ENCODE measurements around the gene MSL3B.

The MSL3B gene

DNA sequence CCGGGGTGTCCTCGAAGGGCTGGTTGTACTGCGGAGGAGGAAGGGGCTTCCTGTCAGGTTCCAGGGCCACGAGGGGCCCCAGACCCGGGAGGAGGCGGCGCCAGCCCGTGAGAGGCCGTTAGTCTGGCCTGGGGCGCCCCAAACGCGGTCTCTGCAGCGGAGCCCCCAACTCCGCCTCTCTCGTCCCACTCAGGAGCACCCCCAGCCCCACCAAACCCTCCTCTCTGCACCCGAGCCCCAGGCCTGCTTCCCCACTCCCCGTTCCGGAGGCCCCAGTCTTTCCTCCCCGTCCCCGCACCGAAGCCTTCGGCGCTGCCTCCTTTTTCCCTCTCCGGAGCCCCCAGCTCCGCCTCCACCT lies 14.3 kb downstream of the MSL3B start:
- WGBS (ENCODE audit: insufficient coverage, insufficient read length), result no CpG with 5 or more reads among the region's 25 CpGs

DNA sequence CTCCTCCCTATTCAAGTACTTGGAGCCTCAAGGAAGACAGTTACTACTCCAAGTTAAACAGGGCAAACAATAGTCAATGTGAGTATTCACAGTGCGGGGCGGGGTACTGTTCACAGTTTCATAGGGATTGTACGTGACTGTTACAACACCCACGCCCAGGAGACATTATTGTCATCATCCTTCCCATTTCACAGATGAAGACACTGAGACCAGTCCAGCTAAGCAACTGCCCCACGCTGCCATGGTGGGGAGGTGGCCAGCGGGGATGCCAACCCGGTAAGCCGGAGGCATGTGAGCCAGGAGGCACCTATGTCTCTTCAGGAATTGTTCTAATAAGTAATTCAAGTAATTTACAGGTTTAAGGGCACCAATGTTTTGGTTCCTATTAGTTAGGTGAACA lies 14.8 kb downstream of the MSL3B start:
- H3K4me3 ChIP-seq (ENCODE audit: low read length), result peak overlapping the region; percentile 85
- H3K27me3 ChIP-seq (ENCODE audit: control insufficient read depth, insufficient read depth, low read length), result no peaks in the 10 kb centered on the region
- no peaks in the 10 kb centered on the region for H3K9me3 ChIP-seq (ENCODE audit: control insufficient read depth, insufficient read depth, low read length)
- H3K36me3 ChIP-seq (ENCODE audit: control insufficient read depth, insufficient read depth, low read length), result peaks cover 30% of the 10 kb centered on the region
- WGBS (ENCODE audit: insufficient coverage, insufficient read length), result no CpG with 5 or more reads among the region's 8 CpGs
- 0 out of 2 replicates have a peak, but pooled peaks cover 2% of the 10 kb centered on the region for H3K4me1 ChIP-seq (ENCODE audit: control insufficient read depth, insufficient read depth, low read length)
- H3K27ac ChIP-seq (ENCODE audit: low read length), result no peak overlapping the region
- no peak for DNase-seq (ENCODE audit: low read depth, low spot score)

More for the DNA sequence above, 14.3 kb downstream of the MSL3B start:
- Histone ChIP-seq H3K27me3 (ENCODE audit: control insufficient read depth, insufficient read depth, low read length) (no peaks in the 10 kb centered on the region), H3K4me3 (ENCODE audit: low read length) (peak overlapping the region; percentile 85), H3K4me1 (ENCODE audit: control insufficient read depth, insufficient read depth, low read length) (0 out of 2 replicates have a peak, but pooled peaks cover 2% of the 10 kb centered on the region), H3K9me3 (ENCODE audit: control insufficient read depth, insufficient read depth, low read length) (no peaks in the 10 kb centered on the region), H3K36me3 (ENCODE audit: control insufficient read depth, insufficient read depth, low read length) (peaks cover 25% of the 10 kb centered on the region), H3K27ac (ENCODE audit: low read length) (no peak overlapping the region)
- DNase-seq (ENCODE audit: low read depth, low spot score), result no peak

DNA sequence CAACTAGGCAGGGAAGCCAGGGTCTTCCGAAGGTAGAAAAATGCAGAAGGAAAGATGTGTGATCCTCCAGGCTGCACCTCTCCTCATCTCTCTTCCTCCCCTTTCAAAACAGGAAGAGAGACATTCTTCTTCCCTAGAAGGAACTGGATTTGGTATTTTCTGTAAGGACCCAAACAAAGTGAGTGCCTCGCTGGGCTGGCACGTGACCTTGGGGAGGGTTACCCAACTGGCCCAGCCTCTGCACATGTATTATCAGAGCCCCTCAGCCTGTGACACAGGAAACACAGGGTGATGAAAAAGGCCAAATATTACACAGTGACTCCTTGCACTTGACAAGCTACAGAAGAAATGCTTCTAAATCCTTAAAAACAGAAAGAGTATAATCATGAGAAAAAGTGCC lies 16.1 kb downstream of the MSL3B start:
- peaks cover 39% of the 10 kb centered on the region for H3K36me3 ChIP-seq (ENCODE audit: control insufficient read depth, insufficient read depth, low read length)
- no peak overlapping the region for H3K4me3 ChIP-seq (ENCODE audit: low read length)
- no CpG with 5 or more reads among the region's 3 CpGs for WGBS (ENCODE audit: insufficient coverage, insufficient read length)
- H3K4me1 ChIP-seq (ENCODE audit: control insufficient read depth, insufficient read depth, low read length), result 0 out of 2 replicates have a peak, but pooled peaks cover 2% of the 10 kb centered on the region
- H3K27me3 ChIP-seq (ENCODE audit: control insufficient read depth, insufficient read depth, low read length), result no peaks in the 10 kb centered on the region
- no peak for DNase-seq (ENCODE audit: low read depth, low spot score)
- H3K9me3 ChIP-seq (ENCODE audit: control insufficient read depth, insufficient read depth, low read length), result no peaks in the 10 kb centered on the region
- no peak overlapping the region for H3K27ac ChIP-seq (ENCODE audit: low read length)

DNA sequence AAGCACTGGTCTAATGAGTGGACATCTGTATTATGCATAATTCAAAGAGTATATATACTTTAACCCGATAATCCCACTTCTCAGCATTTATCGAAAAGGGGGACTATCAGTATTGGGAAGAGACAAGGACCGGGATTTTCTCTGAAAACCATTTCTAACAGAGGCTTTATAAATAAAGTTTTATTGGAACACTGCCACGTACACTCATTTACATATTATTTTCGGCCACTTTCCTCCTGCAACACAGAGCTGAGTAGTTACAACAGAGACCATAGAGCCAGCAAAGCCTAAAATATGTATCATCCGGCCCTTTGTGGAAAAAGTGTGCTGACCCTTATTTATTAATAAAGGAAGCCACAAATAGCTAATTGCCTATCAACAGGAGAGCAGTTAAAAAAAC lies 17.0 kb downstream of the MSL3B start:
- Histone ChIP-seq H3K27me3 (ENCODE audit: control insufficient read depth, insufficient read depth, low read length) (no peaks in the 10 kb centered on the region), H3K4me3 (ENCODE audit: low read length) (no peak overlapping the region), H3K4me1 (ENCODE audit: control insufficient read depth, insufficient read depth, low read length) (0 out of 2 replicates have a peak, but pooled peaks cover 2% of the 10 kb centered on the region), H3K27ac (ENCODE audit: low read length) (no peak overlapping the region), H3K9me3 (ENCODE audit: control insufficient read depth, insufficient read depth, low read length) (no peaks in the 10 kb centered on the region), H3K36me3 (ENCODE audit: control insufficient read depth, insufficient read depth, low read length) (peaks cover 45% of the 10 kb centered on the region)
- no CpG with 5 or more reads among the region's 6 CpGs for WGBS (ENCODE audit: insufficient coverage, insufficient read length)
- DNase-seq (ENCODE audit: low read depth, low spot score), result no peak

DNA sequence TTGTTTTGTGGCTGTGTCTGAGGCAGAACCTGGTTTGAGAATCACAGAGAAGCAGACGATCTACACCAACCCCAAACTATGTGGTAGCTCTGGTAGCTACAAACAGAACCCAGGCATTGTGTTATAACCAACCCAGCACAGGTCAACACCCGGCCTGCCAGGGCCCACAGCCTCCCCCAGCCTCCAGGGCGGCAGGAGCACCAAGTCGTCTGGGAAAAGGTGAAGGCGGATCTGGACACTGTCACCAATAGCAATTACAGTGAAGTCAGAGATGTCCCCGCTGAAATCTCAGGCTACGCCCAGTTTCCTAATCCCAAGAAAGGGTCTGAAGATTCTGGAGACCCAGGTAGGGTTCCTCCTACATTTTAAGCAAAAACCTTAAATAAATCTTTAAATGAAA lies 17.4 kb downstream of the MSL3B start:
- Histone ChIP-seq H3K4me3 (ENCODE audit: low read length) (no peak overlapping the region), H3K9me3 (ENCODE audit: control insufficient read depth, insufficient read depth, low read length) (no peaks in the 10 kb centered on the region), H3K27me3 (ENCODE audit: control insufficient read depth, insufficient read depth, low read length) (no peaks in the 10 kb centered on the region), H3K27ac (ENCODE audit: low read length) (no peak overlapping the region), H3K4me1 (ENCODE audit: control insufficient read depth, insufficient read depth, low read length) (0 out of 2 replicates have a peak, but pooled peaks cover 2% of the 10 kb centered on the region), H3K36me3 (ENCODE audit: control insufficient read depth, insufficient read depth, low read length) (peaks cover 45% of the 10 kb centered on the region)
- DNase-seq (ENCODE audit: low read depth, low spot score), result no peak
- WGBS (ENCODE audit: insufficient coverage, insufficient read length), result no CpG with 5 or more reads among the region's 7 CpGs

DNA sequence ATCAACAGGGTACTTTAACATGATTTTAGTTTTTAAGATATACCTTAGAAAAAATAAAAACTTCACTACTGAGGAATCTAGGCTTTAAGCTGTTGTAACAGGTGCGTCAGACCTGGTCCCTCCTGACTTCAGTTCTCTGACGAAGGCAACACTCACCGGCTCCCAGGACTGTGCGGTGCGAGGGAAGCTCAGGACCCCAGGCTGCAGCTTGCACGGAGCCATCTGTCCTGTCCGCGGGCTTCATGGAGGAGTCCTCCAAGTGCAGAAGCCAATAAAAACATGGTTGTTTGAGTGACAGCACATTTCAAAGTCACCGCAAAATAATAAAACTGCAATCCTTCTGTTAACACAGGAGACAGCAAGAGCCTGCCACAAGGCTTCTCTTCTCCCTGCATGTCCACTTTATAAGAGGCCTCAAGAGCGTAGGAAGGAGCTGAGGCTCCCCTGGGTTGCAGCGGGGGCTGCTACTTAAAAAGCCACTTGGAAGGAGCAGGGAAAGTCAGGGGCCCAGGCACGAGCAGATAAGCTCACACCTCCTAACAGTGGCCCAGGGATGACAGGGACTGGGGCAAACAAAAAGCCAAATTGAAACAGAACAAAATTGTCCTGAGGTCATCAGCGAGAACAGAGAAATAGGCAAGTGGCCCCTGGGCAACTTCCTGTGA lies 18.4 kb downstream of the MSL3B start:
- Histone ChIP-seq H3K36me3 (ENCODE audit: control insufficient read depth, insufficient read depth, low read length) (peaks cover 47% of the 10 kb centered on the region), H3K4me1 (ENCODE audit: control insufficient read depth, insufficient read depth, low read length) (no peaks in the 10 kb centered on the region), H3K4me3 (ENCODE audit: low read length) (no peak overlapping the region), H3K9me3 (ENCODE audit: control insufficient read depth, insufficient read depth, low read length) (no peaks in the 10 kb centered on the region), H3K27me3 (ENCODE audit: control insufficient read depth, insufficient read depth, low read length) (no peaks in the 10 kb centered on the region), H3K27ac (ENCODE audit: low read length) (no peak overlapping the region)
- no peak for DNase-seq (ENCODE audit: low read depth, low spot score)
- WGBS (ENCODE audit: insufficient coverage, insufficient read length), result no CpG with 5 or more reads among the region's 13 CpGs

DNA sequence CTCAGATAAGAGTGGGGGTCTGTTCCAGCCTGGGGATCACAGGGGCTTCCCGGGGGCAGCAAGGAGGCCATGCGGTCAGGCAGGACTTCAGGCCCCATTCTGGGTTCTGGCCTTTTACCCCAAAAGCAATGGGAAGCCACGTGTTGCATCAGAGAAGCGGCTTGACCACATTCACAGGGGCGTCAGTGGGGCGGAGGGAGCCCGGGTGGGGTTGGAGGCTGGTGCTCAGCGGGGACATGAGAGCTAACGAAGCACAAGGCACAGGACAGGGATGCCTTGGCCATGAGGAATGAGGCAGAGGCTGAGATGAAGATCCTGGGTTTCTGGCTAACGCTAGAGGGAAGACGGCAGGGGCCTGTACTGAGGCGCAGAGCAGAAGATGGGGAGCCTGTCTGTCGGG lies 19.9 kb downstream of the MSL3B start:
- Histone ChIP-seq H3K36me3 (ENCODE audit: control insufficient read depth, insufficient read depth, low read length) (peaks cover 61% of the 10 kb centered on the region), H3K27ac (ENCODE audit: low read length) (no peak overlapping the region), H3K4me1 (ENCODE audit: control insufficient read depth, insufficient read depth, low read length) (no peaks in the 10 kb centered on the region), H3K9me3 (ENCODE audit: control insufficient read depth, insufficient read depth, low read length) (no peaks in the 10 kb centered on the region), H3K4me3 (ENCODE audit: low read length) (no peak overlapping the region), H3K27me3 (ENCODE audit: control insufficient read depth, insufficient read depth, low read length) (no peaks in the 10 kb centered on the region)
- DNase-seq (ENCODE audit: low read depth, low spot score), result no peak
- WGBS (ENCODE audit: insufficient coverage, insufficient read length), result no CpG with 5 or more reads among the region's 13 CpGs

DNA sequence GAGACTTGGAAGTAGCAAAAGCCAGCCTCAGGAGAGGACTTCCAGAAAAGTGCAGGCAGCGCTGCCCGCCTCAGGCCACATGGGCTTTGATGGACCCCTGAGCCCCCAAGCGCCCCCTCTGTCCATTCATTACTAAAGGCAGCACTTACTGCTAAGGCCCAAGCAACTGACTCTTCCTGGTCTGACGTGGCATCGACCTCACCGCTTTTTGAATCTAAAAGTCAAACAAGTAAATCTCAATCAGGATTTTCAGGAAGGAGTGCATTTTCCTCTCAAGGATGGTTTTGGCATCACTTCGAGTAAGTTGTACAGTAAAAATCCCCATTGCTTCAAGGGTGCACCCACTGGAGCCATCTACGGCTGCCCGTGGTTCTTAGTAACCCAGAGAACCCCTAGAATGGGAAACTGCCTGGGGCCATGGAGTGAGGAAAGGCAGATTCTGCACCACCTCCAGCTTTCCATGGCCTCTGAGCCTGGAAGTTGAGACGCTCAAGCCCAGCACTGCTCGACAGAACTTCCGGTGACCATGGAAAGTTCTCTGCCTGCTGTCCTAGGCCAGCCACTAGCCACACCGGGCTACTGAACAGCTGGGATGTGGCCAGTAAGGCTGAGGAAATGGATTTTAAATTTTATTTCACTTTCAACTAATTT lies 20.8 kb downstream of the MSL3B start:
- no peak overlapping the region for H3K4me3 ChIP-seq (ENCODE audit: low read length)
- no peaks in the 10 kb centered on the region for H3K27me3 ChIP-seq (ENCODE audit: control insufficient read depth, insufficient read depth, low read length)
- H3K9me3 ChIP-seq (ENCODE audit: control insufficient read depth, insufficient read depth, low read length), result no peaks in the 10 kb centered on the region
- H3K4me1 ChIP-seq (ENCODE audit: control insufficient read depth, insufficient read depth, low read length), result no peaks in the 10 kb centered on the region
- H3K27ac ChIP-seq (ENCODE audit: low read length), result no peak overlapping the region
- no CpG with 5 or more reads among the region's 13 CpGs for WGBS (ENCODE audit: insufficient coverage, insufficient read length)
- H3K36me3 ChIP-seq (ENCODE audit: control insufficient read depth, insufficient read depth, low read length), result peaks cover 67% of the 10 kb centered on the region
- DNase-seq (ENCODE audit: low read depth, low spot score), result no peak

DNA sequence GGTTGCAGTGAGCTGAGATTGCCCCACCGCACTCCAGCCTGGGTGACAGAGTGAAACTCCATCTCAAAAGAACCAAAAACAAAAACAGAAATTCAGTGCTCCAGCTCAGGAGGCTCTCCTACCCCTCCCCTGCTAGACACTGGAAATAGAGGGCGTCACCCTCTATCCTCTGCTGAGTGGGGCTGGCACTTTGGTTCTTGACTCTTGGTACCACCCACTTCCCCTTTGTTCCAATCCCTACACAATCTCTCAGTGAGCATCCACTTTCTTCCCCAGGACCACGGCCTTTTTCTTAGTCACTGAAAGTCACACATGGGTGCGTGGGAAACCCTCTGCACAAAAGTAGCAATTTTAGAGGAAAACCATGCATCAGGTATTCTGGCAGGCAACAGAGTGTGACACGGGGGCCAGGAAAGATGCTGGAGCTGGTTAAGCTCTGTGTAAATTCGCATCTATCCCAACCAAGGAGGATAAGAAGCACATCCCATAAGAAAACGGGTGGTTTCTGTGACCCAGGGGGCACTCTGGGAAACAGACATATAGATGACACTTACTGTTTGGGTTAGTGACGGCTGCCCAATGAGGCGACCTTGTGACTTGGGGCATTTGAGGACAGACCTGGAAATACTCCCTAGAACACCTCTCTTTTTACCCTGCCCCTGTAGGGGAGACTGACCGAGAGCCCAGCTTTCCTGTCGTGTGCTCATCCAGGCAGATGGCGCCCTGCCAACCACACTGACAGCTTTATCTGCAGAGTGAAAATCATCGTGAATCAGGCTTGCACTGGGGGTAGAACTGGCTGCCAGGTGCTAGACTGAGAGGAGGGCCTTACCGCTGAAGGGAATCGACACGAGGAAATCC lies 21.6 kb downstream of the MSL3B start:
- no CpG with 5 or more reads among the region's 16 CpGs for WGBS (ENCODE audit: insufficient coverage, insufficient read length)

DNA sequence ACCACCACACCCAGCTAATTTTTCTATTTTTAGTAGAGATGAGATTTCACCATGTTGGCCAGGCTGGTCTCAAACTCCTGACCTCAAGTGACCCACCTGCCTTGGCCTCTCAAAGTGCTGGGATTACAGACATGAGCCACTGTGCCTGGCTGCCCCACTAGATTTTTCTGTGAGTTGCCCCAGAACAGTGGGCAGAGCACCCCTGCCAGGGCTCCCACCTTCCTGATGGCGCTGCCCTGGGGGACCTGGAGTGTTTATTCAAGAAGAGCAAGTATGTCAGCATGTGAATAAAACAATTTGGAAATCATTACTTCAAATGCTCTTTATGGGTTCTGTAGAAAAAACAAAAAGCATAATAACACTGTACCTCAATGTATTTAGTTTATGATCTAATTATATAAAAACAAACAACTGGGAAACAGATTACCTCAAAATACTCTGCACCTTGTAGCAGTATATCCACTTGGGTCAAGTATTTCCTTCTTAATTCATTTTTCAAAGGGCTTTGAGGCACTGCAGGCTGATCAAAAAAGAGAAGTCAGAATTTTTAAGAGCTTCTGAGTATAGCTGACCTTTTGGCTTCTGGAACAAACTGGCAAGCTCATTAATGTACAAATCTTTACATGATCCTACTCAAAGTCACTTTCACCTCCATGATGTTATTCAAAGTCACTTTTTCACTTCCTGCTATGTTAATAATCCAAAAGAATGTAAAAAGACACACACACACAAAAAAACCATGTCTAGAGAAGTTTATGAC lies 22.7 kb downstream of the MSL3B start:
- no peak overlapping the region for H3K4me3 ChIP-seq (ENCODE audit: low read length)
- H3K27ac ChIP-seq (ENCODE audit: low read length), result no peak overlapping the region
- no peaks in the 10 kb centered on the region for H3K27me3 ChIP-seq (ENCODE audit: control insufficient read depth, insufficient read depth, low read length)
- no peaks in the 10 kb centered on the region for H3K4me1 ChIP-seq (ENCODE audit: control insufficient read depth, insufficient read depth, low read length)
- DNase-seq (ENCODE audit: low read depth, low spot score), result no peak
- WGBS (ENCODE audit: insufficient coverage, insufficient read length), result no CpG with 5 or more reads among the region's 1 CpG
- no peaks in the 10 kb centered on the region for H3K9me3 ChIP-seq (ENCODE audit: control insufficient read depth, insufficient read depth, low read length)
- peaks cover 72% of the 10 kb centered on the region for H3K36me3 ChIP-seq (ENCODE audit: control insufficient read depth, insufficient read depth, low read length)

More for the DNA sequence above, 21.6 kb downstream of the MSL3B start:
- DNase-seq (ENCODE audit: low read depth, low spot score), result no peak
- no peaks in the 10 kb centered on the region for H3K9me3 ChIP-seq (ENCODE audit: control insufficient read depth, insufficient read depth, low read length)
- H3K4me1 ChIP-seq (ENCODE audit: control insufficient read depth, insufficient read depth, low read length), result no peaks in the 10 kb centered on the region
- H3K27me3 ChIP-seq (ENCODE audit: control insufficient read depth, insufficient read depth, low read length), result no peaks in the 10 kb centered on the region
- no peak overlapping the region for H3K27ac ChIP-seq (ENCODE audit: low read length)
- no peak overlapping the region for H3K4me3 ChIP-seq (ENCODE audit: low read length)
- H3K36me3 ChIP-seq (ENCODE audit: control insufficient read depth, insufficient read depth, low read length), result peaks cover 66% of the 10 kb centered on the region
